GM19193 (cell line): ENCODE measurements around the gene SMIM3.

Experiments used
- POLR2A ChIP-seq: IDR thresholded peaks from 4 replicates; pipeline ENCODE4 v1.6.1; 2011; ENCODE audit not compliant: insufficient read depth, insufficient read length; ENCODE audit errors: extremely low read depth

Gene SMIM3, protein sequence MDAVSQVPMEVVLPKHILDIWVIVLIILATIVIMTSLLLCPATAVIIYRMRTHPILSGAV

DNA sequence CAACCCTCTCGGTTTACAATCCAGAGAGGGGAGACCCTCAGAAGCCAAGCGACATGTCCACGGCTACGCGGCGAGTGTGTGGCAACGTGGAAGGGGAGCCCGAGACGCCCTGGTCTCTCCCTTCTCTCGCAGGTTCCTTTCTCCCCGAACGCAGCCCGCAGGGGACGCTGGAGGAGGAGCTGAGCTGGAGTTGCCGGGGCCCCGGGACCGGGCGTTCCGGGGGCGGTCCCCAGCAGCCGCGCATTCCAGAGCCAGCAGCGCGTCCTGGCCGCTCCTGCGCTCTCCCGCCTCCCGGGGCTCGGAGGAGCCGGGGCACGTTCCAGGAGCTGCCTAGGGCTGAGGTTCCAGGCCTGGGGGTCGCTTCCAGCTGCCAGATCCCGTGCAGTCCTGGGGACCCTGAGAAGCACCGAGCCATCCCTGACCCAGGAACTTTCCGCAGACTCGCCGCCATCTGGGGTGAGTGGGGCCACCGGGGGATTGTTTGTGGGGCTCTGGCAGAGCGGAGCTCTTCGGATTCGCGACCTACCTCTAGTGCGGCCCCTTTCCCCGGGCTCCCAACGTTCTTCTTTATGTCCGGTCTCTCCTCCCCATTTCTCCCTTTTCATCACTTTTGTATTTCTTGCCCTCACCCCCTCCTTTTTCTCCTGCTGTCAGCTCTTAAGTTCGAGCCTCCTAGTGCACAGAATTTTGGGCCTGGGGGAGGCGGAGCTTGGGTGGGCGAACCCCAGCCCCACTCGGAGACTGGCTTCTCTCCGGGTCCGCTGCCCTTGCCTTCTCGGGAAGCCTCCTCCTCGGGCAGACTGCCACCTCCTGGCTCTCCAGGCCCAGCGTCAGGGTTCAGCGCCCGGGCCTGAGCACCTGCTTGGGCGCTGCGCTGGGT, at the start of gene SMIM3:
Gene SMIM3 (plus strand): TSS at position 241 of the 880 bp plus-strand sequence. CDS start 16,684 bp downstream, outside the sequence.
- peak; percentile 51 for TF ChIP-seq POLR2A

DNA sequence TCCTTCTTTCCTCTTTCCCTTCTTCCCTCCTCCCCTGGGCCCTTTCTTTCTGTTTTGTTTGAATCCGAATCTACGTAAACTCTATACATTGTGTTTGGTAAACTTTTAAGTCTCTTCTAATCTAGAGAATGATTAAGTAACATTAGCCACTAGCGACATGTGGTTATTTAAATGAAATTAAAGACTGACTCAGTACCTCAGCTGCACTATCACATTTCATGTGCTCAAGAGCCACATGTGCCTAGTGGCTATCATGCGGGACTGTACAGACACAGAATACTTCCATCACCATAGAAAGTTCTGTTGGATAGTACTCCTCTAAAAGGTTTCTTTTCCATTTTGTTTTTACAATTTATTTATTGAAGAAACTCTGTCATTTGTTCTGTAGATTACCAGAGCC, 48.7 kb upstream of the SMIM3 start:
- TF ChIP-seq POLR2A = no peak

DNA sequence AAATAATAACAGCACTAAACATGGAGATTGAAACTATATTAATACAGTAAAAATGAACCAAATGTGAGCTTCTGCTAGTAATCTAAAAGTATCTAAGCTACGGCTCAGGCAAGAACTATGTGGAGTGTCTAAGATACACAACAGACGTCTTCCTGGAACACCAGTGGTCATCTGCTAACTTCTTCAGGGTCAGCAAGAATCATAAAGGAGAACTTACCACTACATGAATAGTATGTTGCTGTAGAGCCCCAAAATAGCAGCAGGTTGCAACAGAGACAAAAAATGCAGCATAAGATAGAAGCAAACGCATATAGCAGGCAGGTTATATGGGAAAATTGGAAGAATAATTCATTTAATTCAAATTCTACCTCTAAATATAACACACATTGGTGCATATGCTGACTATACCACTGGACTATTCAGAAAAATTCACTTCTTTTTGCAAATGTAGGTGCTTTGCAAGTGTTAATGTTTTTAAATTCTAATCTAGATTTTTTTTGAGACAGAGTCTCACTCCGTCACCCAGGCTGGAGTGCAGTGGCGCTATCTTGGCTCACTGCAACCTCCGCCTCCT, 46.8 kb upstream of the SMIM3 start:
- TF ChIP-seq POLR2A = no peak

DNA sequence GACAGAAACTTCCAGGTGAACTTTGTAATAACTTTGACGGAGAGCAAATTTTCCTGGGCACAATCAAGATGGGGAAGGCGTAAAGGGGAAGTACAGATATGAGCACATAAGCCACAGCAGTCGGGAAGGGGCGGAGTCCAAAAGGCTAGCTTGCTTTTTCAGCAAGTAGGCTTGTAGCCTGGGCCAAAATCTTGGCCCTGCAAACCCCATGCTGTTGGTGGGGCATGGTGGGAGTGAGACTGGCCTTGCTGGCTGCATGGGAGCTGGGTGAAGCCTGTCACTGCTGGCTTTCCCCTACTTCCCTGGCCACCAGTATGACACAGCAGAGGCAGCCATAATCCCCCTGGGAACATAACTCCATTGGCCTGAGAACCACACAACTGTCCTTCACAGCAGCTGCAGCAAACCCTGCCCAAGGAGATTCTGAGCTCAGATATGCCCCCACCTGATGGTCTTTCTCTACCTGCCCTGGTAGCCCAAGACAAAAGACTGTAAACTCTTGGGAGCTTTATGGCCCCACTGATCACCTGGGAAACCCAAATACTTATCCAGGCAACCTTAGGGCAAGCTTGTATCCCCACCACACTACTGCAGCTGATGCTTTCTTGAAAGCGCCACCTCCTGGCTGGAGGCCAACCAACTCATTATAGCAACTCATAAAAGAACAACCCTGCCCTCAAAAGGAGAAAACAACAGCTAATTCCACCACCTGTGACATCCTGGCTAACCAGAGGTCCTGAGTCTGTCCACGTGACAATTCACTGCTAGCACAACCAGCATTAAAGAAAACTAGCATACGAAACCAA, 43.8 kb upstream of the SMIM3 start:
- TF ChIP-seq POLR2A = no peak

DNA sequence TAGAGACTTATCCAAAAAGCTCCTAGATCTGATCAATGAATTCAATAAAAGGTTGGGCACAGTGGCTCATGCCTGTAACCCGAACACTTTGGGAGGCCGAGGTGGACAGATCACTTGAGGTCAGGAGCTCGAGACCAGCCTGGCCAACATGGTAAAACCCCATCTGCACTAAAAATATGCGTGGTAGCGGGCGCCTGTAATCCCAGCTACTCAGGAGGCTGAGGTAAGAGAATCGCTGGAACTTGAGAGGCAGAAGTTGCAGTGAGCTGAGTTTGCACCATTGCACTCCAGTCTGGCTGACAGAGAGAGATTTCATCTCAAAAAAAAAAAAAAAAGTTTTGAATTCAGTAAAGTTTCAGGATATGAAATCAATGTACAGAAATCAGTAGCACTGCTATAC, 39.7 kb upstream of the SMIM3 start:
- no peak for TF ChIP-seq POLR2A

DNA sequence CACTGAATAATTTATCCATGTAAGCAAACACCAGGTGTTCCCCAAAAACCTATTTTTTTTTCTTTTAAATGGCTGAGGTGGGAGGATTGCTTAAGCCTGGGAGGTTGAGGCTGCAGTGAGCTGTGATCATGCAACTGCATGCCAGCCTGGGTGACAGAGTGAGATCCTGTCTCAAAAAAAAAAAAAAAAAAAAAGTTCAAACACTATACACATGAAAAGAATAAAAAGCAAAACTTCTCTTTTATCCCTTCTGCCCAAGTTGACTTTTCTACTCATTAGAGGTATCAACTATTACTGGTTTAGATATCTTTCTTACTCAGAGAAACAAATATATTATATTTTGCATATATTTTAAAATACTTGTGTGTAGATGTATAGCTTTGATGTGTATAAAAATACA, 37.6 kb upstream of the SMIM3 start:
- TF ChIP-seq POLR2A = no peak

DNA sequence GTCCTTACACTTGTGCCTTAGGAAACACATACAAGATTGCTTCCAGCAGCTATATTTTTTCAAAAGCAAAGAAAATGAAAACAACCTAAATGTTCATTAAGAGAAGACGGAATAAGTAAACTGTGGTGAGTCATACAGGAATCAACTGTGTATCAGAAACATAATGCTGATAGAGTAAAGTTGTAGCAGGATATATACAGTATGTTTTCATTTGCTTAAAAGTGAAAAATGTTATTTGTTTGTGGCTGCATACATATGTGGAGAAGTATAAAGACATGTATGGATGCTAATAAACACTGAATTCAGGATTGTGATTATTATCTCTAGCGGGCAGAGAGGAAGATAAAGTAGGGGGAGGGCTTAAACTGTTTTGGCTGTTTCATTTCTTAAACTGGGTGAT, 28.1 kb upstream of the SMIM3 start:
- TF ChIP-seq POLR2A = no peak

DNA sequence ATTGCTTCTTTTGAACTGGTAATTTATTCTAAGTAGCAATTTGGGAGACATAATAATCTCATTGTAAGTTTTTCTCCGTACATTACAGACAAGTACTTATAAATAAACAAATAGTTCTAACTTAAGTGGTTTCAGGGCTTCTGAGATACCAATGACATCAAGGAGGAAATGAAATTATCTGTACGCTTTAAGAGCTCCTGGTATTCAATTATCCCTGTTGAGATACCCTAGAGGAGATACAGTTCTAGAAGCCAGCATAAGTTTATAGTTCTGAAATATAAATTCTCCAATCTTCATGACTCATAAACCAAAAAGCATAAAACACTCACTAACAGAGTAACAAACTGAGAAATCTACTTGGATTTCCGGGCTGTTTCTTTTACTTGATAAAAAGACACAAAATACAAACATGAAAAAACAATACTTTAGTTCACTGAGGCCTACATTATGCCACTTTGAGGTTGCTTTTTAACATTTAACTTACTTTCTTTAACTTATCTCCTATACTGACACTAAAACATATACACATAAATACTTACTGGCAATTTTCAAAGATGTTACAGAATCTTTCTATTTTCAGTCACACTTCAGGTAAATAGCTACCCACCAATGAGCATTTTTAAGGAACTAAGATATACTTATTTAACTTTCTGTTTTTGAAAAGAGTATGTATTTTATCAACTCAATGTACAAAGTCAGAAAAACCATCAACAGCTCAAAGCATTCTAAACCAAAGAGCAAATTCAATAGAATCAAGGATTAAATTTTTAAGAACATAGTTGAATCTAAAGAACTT, 27.3 kb upstream of the SMIM3 start:
- no peak for TF ChIP-seq POLR2A

DNA sequence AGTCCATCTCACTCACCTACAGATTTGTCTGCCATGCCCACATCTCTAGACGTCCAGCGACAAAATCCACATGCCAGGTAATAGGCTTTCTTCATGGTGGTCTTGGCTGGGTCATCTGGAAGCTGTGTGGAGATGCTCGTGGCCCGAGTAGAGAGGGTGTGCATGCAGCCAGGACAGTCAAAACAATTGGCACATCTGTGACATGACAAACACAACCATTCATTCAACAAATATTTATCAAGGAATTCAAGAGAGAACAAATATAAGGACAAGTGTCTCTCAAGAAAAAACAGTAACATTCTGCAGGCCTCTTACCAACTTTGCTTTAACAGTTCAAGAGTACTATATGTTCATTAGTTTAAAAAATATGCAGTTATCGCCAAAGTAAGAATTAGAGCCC, 25.1 kb upstream of the SMIM3 start:
- TF ChIP-seq POLR2A = no peak

DNA sequence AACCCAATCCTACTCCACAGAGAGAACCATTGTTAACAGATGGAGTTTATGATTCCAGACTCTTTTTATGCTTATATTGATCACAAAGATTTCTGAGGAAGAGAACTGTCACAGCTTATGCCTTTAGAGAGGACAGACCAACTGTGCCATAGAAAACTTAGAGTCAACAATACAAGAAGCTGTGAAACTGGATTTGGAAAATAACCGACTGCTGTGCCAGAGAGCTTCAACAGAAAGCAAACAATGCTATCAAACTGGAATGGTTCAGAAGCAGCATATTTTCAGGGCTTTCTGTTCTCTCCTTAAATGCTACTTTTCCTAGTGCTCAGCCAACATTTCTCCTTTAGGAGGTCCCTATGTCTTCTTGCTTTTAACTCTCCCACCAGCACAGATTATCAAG, 24.7 kb upstream of the SMIM3 start:
- no peak for TF ChIP-seq POLR2A

DNA sequence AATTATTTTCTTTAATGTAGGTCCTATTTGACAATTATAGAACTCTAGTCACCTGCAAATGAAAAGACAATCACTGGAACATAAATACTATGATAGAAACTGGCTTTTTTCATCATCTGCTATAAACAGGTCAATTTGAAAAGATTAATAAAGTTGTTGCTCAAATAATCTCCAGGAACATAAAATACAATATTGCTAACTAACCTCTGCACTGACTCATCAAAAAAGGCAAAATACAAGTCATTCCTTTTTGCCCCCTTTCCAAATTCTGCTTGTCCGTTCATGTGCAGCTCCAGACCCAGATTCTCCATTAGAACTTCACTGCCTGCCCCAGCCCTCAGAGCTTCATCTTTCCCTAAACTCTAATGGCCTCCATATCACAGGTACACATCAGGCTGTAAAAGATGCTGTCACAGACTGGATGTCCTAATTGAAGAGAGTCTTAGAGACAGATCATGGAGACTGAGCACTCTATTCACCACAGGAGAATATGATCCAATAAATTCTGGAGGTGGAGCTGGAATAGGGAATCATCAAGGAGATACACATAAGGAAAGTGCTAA, 21.4 kb upstream of the SMIM3 start:
- no peak for TF ChIP-seq POLR2A

DNA sequence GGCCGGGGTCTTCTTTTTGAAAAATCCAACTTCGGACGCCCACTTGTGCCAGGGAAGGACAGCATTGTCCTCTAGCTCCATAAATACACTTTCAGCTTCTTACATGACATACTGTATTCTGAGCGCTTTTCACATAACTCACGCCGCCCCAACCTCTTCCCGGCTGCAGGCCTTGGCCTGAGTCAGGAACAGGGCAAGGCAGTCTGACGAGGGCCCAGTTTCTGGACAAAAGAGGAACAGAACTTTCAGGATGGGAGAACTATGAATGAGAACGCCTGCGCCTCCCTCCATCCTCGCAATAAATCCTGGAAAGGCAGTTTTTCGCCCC, 20.4 kb upstream of the SMIM3 start:
- no peak for TF ChIP-seq POLR2A

DNA sequence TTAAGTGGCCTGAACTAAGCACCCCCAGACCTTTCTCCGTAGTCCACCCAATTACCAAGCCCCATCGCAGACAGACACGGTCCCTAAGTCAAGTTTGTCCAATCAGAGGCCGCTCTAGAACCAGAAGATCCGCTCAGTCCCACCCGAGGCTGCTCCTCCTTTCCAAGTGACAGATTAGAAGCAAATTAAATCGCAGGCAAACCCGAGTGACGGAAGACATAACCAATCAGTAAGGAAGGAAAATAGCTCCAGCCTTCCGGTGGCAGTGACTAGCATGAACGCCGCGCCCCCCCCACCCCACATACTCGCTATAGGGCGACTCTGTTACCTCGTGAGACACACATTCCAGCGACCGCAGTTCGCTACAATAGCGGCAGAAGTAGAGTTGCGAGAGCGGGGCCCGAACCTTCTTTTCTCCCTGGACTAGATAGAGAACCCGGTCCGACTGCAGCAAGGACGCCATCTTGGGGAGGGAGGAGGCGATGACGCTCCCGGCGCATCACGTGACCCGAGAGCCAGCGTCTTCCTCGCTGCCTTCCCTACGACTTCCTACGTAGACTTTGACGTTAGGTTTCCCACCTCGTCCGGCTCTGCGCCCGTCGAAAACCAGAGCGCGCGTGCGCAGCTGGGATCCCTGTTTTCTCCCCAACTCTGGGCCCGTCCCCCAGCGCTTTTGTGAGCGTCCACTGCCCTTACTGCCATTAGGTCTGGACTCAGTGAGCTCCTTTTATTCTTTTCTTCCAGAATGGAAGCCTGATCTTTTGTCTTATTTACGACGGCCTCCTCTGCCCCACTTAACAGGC, 19.8 kb upstream of the SMIM3 start, which contains the start of gene DCTN4:
Gene DCTN4 (minus strand): TSS at position 487 of the 803 bp plus-strand sequence. CDS start 24 bp downstream, at position 463.
- peak; percentile 91 for TF ChIP-seq POLR2A

DNA sequence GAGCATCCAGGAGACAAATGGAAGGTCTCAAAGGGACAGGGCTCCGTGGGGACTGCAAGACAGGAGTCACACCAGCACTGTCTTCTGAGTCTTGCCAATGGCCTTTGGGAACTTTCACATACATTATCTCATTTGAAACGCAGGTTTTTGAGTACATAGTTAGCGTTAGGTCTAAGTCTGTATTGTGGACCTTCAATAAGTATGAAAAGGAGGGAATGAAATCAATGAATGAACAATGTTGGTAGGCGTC, 19.3 kb upstream of the SMIM3 start:
- no peak for TF ChIP-seq POLR2A

DNA sequence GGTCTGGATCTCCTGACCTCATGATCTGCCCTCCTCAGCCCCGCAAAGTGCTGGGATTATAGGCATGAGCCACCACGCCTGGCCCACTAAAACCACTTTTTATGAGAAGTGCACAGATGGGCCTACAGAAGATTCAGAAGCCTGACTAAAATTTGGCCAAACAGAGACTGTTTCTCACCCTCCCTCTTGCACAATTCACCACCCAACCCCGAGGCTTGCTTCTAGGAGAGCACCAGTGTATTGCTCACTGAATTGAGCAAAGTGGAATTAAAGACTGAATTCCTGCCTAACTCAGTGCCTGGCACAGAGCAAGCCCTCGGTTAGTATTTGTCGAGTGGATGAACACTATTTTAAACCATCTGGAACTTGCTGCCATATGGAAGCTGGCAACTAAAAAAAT, 16.3 kb upstream of the SMIM3 start:
- TF ChIP-seq POLR2A = no peak
